Subcutaneous abdominal adipose tissue (tissue), 5 donors: ENCODE results near the gene COL7A1.
A peak's percentile ranks its signal among the peaks of the same experiment; 100 is the strongest.
"Not testable (repeated sequence)": the region's sequence is repeated elsewhere in the genome, so short reads cannot be mapped to it uniquely, and the experiment has no call there.

Experiments
- H3K27ac ChIP-seq: one replicate; pipeline ENCODE4 v1.7.0; 2013; ENCODE audit warnings: low read depth, mild to moderate bottlenecking, inconsistent platforms, low read length, moderate library complexity
- H3K27me3 ChIP-seq, 5 donors: one replicate each; pipeline ENCODE4 v1.7.0; 2013; ENCODE audit warnings: low read length in 5 of 5, inconsistent platforms in 1 of 5; ENCODE audit not compliant: control insufficient read depth in 5 of 5, insufficient read depth in 4 of 5
- H3K36me3 ChIP-seq, 5 donors: one replicate each; pipeline ENCODE4 v1.7.0; 2013; ENCODE audit warnings: low read length in 5 of 5; ENCODE audit not compliant: control insufficient read depth in 5 of 5, insufficient read depth in 5 of 5
- H3K4me1 ChIP-seq, 5 donors: one replicate each; pipeline ENCODE4 v1.7.0; 2013; ENCODE audit warnings: low read length in 5 of 5, mild to moderate bottlenecking in 3 of 5, moderate library complexity in 1 of 5; ENCODE audit not compliant: control insufficient read depth in 5 of 5, insufficient read depth in 5 of 5
- H3K4me3 ChIP-seq, 5 donors: one replicate each; pipeline ENCODE4 v1.7.0; 2013; ENCODE audit warnings: low read length in 5 of 5, low read depth in 1 of 5
- H3K9ac ChIP-seq, 5 donors: one replicate each; pipeline ENCODE4 v1.7.0; 2013; ENCODE audit warnings: low read length in 5 of 5, mild to moderate bottlenecking in 4 of 5, moderate library complexity in 3 of 5
- H3K9me3 ChIP-seq, 5 donors: one replicate each; pipeline ENCODE4 v1.7.0; 2013; ENCODE audit warnings: low read length in 5 of 5; ENCODE audit not compliant: control insufficient read depth in 5 of 5
- donor health status: healthy.
- donor health status: healthy.
- donor health status: healthy.
- donor health status: healthy.
- donor health status: healthy.

The COL7A1 gene

GRCh38 chr3:48555949-48556795, 39.0 kb downstream of the COL7A1 start:
- Histone ChIP-seq H3K9ac (peak overlapping the region in 1 of 5 donors; percentile 26), H3K9me3 (no peaks in the 10 kb centered on the region), H3K4me3 (peak overlapping the region in 4 of 5 donors; percentile 48 to 61 (median 57)), H3K27ac (no peak overlapping the region), H3K27me3 (peaks cover 0 to 2% (median 0%) of the 10 kb centered on the region in 5 donors), H3K4me1 (peaks cover 4 to 59% (median 36%) of the 10 kb centered on the region in 5 donors), H3K36me3 (no peaks in the 10 kb centered on the region)

GRCh38 chr3:48555231-48555948, 39.7 kb downstream of the COL7A1 start:
- Histone ChIP-seq H3K27me3 (peaks cover 0 to under 1% (median 0%) of the 10 kb centered on the region in 5 donors), H3K9me3 (no peaks in the 10 kb centered on the region), H3K4me3 (no peak overlapping the region), H3K4me1 (peaks cover 4 to 51% (median 28%) of the 10 kb centered on the region in 5 donors), H3K9ac (no peak overlapping the region), H3K27ac (no peak overlapping the region), H3K36me3 (no peaks in the 10 kb centered on the region)

GRCh38 chr3:48553886-48554845, 41.0 kb downstream of the COL7A1 start:
- no peaks in the 10 kb centered on the region for H3K9me3 ChIP-seq
- H3K36me3 ChIP-seq: no peaks in the 10 kb centered on the region
- no peak overlapping the region for H3K27ac ChIP-seq
- H3K4me3 ChIP-seq: no peak overlapping the region
- H3K4me1 ChIP-seq: peaks cover 0 to 39% (median 16%) of the 10 kb centered on the region in 5 donors
- no peaks in the 10 kb centered on the region for H3K27me3 ChIP-seq
- H3K9ac ChIP-seq: no peak overlapping the region

GRCh38 chr3:48553361-48553760, 41.8 kb downstream of the COL7A1 start:
- Histone ChIP-seq H3K9me3 (no peaks in the 10 kb centered on the region), H3K9ac (no peak overlapping the region), H3K4me1 (peaks cover 0 to 38% (median 19%) of the 10 kb centered on the region in 5 donors), H3K4me3 (no peak overlapping the region), H3K27ac (no peak overlapping the region), H3K27me3 (no peaks in the 10 kb centered on the region), H3K36me3 (no peaks in the 10 kb centered on the region)

GRCh38 chr3:48552111-48552951, 42.8 kb downstream of the COL7A1 start:
- Histone ChIP-seq H3K9ac (no peak overlapping the region), H3K27ac (no peak overlapping the region)

GRCh38 chr3:48551651-48552050, 43.5 kb downstream of the COL7A1 start:
- not testable (repeated sequence) for H3K9me3 ChIP-seq, H3K27me3 ChIP-seq, H3K27ac ChIP-seq, H3K4me3 ChIP-seq, H3K9ac ChIP-seq, H3K36me3 ChIP-seq
- peaks cover 0 to 23% (median 11%) of the 10 kb centered on the region in 5 donors for H3K4me1 ChIP-seq

More at GRCh38 chr3:48552111-48552951, 42.8 kb downstream of the COL7A1 start:
- H3K4me3 ChIP-seq: no peak overlapping the region
- H3K36me3 ChIP-seq: peaks cover 0 to under 1% (median 0%) of the 10 kb centered on the region in 5 donors
- H3K9me3 ChIP-seq: no peaks in the 10 kb centered on the region
- peaks cover 0 to 28% (median 15%) of the 10 kb centered on the region in 5 donors for H3K4me1 ChIP-seq
- no peaks in the 10 kb centered on the region for H3K27me3 ChIP-seq

- Histone ChIP-seq H3K27ac (no peak overlapping the region), H3K9ac (no peak overlapping the region), H3K36me3 (peaks cover 0 to 4% (median 3%) of the 10 kb centered on the region in 5 donors), H3K4me1 (peaks cover 0 to 14% (median 3%) of the 10 kb centered on the region in 5 donors), H3K9me3 (no peaks in the 10 kb centered on the region), H3K27me3 (no peaks in the 10 kb centered on the region), H3K4me3 (no peak overlapping the region)
These were observed 46.1 kb downstream of the COL7A1 start for GRCh38 chr3:48548729-48549705.

- H3K36me3 ChIP-seq: peaks cover 0 to 4% (median 3%) of the 10 kb centered on the region in 5 donors
- H3K4me1 ChIP-seq: peaks cover 0 to 16% (median 3%) of the 10 kb centered on the region in 5 donors
- no peak overlapping the region for H3K27ac ChIP-seq
- no peaks in the 10 kb centered on the region for H3K27me3 ChIP-seq
- no peak overlapping the region for H3K4me3 ChIP-seq
- H3K9me3 ChIP-seq: no peaks in the 10 kb centered on the region
- no peak overlapping the region for H3K9ac ChIP-seq
These were observed 47.0 kb downstream of the COL7A1 start for GRCh38 chr3:48548126-48548525.
